Adipocyte (in vitro differentiated cells): ENCODE measurements around the gene GIN1.
"Not testable (repeated sequence)": the region's sequence is repeated elsewhere in the genome, so short reads cannot be mapped to it uniquely, and the experiment has no call there.

Source experiments
- DNase-seq: peaks from one replicate; pipeline ENCODE4 v3.0.0-alpha.2; 2015; ENCODE audit warnings: low read depth
- H3K27me3 ChIP-seq: replicated peaks from 2 replicates; pipeline ENCODE4 v1.7.0; 2013; ENCODE audit warnings: mild to moderate bottlenecking, low read length, moderate library complexity; ENCODE audit not compliant: control insufficient read depth, insufficient read depth
- H3K36me3 ChIP-seq: 2 replicates; pipeline ENCODE4 v1.7.0; 2013; ENCODE audit warnings: low read length, mild to moderate bottlenecking, moderate library complexity; ENCODE audit not compliant: control insufficient read depth, insufficient read depth, severe bottlenecking
- H3K4me1 ChIP-seq: 2 replicates; pipeline ENCODE4 v1.7.0; 2013; ENCODE audit warnings: mild to moderate bottlenecking, low read length, moderate library complexity; ENCODE audit not compliant: control insufficient read depth, insufficient read depth
- H3K4me3 ChIP-seq: 2 replicates; pipeline ENCODE4 v1.7.0; 2013; ENCODE audit warnings: mild to moderate bottlenecking, low read length, moderate library complexity
- H3K9ac ChIP-seq: 2 replicates; pipeline ENCODE4 v1.7.0; 2013; ENCODE audit warnings: mild to moderate bottlenecking, low read length, moderate library complexity
- H3K9me3 ChIP-seq: 2 replicates; pipeline ENCODE4 v1.7.0; 2013; ENCODE audit warnings: mild to moderate bottlenecking, low read length, moderate library complexity; ENCODE audit not compliant: control insufficient read depth

The GIN1 gene

DNA sequence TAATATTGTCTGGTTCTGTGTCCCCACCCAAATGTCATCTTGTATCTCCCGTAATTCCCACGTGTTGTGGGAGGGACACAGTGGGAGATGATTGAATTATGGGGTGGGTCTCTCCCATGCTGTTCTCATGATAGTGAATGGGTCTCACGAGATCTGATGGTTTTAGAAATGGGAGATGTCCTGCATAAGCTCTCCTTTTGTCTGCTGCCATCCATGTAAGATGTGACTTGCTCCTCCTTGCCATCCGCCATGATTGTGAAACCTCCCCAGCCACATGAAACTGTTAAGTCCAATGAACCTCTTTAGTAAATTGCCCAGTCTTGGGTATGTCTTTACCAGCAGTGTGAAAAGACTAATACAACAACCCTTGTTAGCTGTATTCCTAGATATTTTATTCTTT, 44.5 kb downstream of the GIN1 start:
- Histone ChIP-seq H3K27me3 (no peaks in the 10 kb centered on the region), H3K36me3 (no peaks in the 10 kb centered on the region), H3K4me1 (no peaks in the 10 kb centered on the region), H3K9ac (no peak overlapping the region), H3K9me3 (peaks cover 62% of the 10 kb centered on the region), H3K4me3 (no peak overlapping the region)
- DNase-seq = no peak

DNA sequence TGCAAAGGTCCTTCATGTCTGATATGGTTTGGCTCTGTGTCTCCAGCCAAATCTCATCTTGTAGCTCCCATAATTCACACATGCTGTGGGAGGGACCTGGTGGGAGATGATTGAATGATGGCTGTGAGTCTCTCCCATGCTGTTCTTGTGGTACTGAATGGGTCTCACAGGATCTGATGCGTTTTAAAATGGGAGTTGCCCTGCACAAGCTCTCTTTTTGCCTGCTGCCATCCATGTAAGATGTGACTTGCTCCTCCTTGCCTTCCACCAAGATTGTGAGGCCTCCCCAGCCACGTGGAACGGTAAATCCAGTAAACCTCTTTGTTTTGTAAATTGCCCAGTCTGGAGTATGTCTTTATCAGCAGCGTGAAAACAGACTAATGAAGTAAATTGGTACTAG, 46.4 kb downstream of the GIN1 start:
- not testable (repeated sequence) for H3K36me3 ChIP-seq, H3K27me3 ChIP-seq
- H3K9me3 ChIP-seq = peaks cover 47% of the 10 kb centered on the region

DNA sequence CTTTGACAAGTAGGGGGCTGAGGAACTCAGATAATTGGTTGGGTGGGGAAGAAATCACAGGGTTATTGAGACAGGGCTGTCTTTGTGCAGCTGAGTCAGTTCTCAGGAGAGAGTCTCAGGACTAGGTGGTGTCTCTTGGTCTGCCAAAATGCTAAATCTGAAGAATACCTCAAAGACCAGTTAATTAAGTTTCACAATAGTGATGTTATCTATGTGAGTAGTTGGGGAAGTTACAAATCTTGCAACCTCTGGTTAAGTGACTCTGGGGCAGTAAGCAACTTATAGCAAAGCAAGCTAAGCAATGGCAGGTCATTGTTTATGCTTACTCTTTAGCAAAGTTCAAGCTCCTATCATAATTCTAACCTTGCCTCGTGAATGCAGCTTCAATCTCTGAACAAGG, 53.6 kb downstream of the GIN1 start:
- Histone ChIP-seq H3K9me3 (no peaks in the 10 kb centered on the region), H3K36me3 (no peaks in the 10 kb centered on the region), H3K4me3 (no peak overlapping the region), H3K9ac (no peak overlapping the region), H3K4me1 (no peaks in the 10 kb centered on the region), H3K27me3 (no peaks in the 10 kb centered on the region)
- peak; percentile 15 for DNase-seq

More for the DNA sequence above, 46.4 kb downstream of the GIN1 start:
- H3K4me1 ChIP-seq, DNase-seq, H3K4me3 ChIP-seq, H3K9ac ChIP-seq: not testable (repeated sequence)

DNA sequence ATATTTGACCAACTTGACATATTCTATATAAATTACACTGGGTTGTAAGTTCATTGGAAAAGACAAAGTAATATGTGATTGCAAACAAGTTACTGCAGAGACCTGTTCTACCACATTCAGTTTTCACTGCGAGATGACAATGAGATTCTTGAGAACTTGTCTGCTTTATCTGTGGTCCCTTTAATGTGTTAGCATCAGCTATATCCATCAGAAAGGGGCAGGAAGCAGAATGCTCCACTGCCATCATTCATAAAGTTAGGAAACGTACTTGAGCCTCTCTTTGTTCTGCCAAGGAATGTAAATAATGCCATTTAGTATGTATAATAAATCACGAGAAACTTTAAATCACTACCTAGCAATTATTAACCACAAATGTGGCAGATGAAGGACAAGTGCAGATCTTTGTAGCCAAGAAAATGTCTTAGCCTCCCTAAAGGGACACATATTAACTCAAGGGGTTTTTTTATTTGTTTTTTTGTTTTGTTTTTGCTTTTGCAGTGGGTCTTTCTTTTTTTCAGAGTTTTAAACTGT, 59.4 kb downstream of the GIN1 start:
- no peak overlapping the region for H3K4me3 ChIP-seq
- no peak overlapping the region for H3K9ac ChIP-seq
- H3K27me3 ChIP-seq = no peaks in the 10 kb centered on the region
- no peaks in the 10 kb centered on the region for H3K4me1 ChIP-seq
- no peaks in the 10 kb centered on the region for H3K36me3 ChIP-seq
- no peak for DNase-seq
- H3K9me3 ChIP-seq = no peaks in the 10 kb centered on the region

DNA sequence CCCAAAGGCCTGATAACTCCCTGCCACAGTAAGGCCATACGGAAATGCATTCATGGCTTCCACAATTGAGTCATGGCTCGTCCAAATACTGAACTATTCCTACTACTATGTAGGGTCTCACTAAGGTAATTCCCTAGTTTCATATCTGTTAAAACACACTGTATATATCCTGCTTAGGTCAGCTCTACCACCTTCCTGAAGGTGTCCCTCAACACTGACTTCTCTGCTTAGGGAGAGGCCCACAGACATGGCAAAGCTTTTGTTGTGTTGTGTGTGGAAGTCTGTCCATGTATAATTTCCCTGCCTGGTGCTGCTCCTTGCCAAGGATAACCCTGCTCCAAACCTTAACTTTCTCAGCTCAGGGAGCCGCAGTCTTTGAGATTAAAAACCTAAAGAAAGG, 60.4 kb downstream of the GIN1 start:
- DNase-seq = no peak
- Histone ChIP-seq H3K9me3 (no peaks in the 10 kb centered on the region), H3K9ac (no peak overlapping the region), H3K4me3 (no peak overlapping the region), H3K4me1 (no peaks in the 10 kb centered on the region), H3K36me3 (no peaks in the 10 kb centered on the region), H3K27me3 (no peaks in the 10 kb centered on the region)

DNA sequence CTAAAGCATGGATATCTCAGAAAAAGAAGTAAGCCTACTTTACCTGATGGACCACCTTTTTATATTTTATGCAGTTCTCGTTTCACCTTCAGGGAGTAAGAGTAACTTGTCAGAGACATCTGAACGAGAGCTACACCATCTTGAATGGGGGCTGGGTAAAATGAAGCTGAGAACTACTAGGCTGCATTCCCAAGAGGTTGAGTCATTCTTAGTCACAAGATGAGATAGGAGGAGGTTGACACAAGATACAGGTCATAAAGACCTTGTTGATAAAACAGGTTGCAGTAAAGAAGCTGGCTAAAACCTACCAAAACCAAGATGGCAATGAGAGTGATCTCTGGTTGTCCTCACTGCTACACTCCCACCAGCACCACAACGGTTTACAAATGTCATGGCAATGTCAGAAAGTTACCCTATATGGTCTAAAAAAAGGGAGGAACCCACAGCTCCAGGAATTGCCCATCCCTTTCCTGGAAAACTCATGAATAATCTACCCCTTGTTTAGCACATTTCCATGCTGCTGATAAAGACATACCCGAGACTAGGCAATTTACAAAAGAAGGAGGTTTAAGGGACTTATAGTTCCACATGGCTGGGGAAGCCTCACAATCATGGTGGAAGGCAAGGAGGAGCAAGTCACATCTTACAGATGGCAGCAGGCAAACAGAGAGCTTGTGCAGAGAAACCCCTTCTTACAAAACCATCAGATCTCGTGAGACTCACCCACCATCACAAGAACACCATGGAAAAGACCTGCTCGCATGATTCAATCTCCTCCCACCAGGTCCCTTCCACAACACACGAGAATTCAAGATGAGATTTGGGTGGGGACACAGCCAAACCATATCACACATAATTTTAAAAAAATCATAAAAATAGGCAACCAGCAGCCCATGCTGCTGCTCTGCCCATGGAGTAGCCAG, 62.5 kb downstream of the GIN1 start:
- Histone ChIP-seq H3K9me3 (no peaks in the 10 kb centered on the region), H3K4me3 (no peak overlapping the region), H3K9ac (no peak overlapping the region), H3K4me1 (no peaks in the 10 kb centered on the region), H3K27me3 (no peaks in the 10 kb centered on the region), H3K36me3 (no peaks in the 10 kb centered on the region)
- no peak for DNase-seq

DNA sequence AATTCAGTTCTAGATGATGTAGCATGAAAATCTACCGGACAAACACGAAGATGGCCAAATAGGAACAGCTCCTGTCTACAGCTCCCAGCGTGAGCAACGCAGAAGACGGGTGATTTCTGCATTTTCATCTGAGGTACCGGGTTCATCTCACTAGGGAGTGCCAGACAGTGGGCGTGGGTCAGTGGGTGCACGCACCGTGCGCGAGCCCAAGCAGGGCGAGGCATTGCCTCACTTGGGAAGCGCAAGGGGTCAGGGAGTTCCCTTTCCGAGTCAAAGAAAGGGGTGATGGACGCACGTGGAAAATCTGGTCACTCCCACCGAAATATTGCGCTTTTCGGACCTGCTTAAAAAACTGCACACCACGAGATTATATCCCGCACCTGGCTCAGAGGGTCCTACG, 73.2 kb downstream of the GIN1 start:
- H3K4me3 ChIP-seq, H3K9ac ChIP-seq, DNase-seq, H3K4me1 ChIP-seq, H3K9me3 ChIP-seq, H3K27me3 ChIP-seq, H3K36me3 ChIP-seq: not testable (repeated sequence)

DNA sequence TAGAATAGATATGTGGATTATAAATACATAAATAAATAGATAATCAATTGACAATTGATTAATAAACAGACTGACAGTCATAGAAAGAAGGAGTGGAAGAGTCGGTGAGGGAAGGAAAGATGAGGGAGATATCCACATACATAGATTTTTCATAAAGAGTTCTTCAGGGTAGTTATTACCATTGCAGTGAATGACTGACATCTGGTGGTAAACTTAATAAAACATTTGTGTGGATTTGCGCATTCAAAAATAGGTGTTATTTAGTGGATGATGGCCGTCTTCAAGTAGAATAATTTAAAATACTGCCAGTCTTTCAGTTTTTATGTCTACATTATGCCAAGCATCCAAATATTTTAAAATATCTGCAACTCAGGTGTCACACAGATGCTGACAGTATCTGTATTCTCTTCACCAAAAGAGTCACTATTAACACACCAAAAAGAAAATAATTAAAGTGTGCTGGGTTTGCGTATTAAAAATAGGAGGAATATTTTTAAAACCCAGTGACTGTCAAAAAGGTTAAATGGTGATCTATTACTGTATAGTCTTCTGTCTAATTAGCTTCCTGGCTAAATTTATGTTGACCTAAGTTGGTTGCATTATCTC, 78.8 kb downstream of the GIN1 start:
- no peaks in the 10 kb centered on the region for H3K9me3 ChIP-seq
- H3K4me3 ChIP-seq = no peak overlapping the region
- no peaks in the 10 kb centered on the region for H3K27me3 ChIP-seq
- no peak overlapping the region for H3K9ac ChIP-seq
- no peaks in the 10 kb centered on the region for H3K36me3 ChIP-seq
- peaks cover 6% of the 10 kb centered on the region for H3K4me1 ChIP-seq
- DNase-seq = peak; percentile 75

DNA sequence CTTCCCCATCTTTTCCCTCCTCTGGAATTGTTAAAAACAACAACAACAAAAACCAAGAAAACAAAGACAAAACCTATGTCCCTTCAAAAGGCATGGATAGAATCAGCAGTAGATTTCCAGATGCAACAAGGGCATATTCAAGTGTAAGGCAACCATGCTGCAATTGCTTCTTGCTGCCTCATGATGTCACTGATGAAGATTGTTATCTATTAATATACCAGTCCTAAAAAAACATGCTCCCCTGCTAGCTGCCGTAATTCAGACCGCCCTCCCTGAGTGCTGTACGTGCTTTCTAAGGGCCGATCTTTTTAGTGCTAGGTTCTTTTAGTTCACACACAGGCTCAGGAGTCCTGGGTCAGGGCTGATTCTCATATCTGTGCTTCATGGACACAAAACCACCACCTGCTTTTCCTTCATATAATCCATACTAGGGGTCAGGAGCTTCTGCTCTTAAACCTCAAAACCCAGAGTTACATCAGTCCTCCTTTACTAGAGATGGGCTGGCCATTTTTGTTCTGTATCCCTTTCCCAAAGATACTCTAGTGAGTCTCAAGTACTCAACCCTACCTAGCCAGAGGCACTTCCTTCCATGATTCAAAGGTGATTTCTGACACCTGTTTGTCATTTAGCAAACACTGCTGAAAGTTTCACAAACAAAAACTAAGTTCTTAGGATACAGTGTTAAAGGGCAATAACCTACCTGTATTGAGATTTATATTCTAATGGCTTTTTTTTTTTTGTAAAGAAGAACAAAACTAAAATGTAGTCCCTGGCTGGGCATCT, 82.1 kb downstream of the GIN1 start:
- H3K27me3 ChIP-seq = no peaks in the 10 kb centered on the region
- DNase-seq = no peak
- H3K4me3 ChIP-seq = no peak overlapping the region
- H3K4me1 ChIP-seq = peaks cover 14% of the 10 kb centered on the region
- H3K36me3 ChIP-seq = peaks cover 2% of the 10 kb centered on the region
- no peaks in the 10 kb centered on the region for H3K9me3 ChIP-seq
- H3K9ac ChIP-seq = no peak overlapping the region

DNA sequence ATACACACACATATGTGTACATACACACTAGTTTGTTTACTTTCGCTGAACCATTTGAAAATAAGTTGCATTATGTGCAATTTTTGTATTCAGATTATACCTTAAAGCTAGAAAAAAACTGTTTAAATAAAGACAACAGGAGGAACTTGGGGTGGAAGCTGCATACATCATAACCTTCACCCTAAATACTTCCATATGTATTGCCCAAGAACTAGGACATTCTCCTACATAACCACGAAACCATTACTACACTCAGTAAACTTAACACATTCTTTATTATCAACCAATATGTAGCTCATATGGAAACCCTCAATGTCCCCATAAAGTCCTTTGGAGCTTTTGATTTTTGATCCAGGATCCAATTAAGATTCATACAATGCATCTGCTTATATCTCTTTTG, 83.3 kb downstream of the GIN1 start:
- H3K36me3 ChIP-seq = peaks cover 11% of the 10 kb centered on the region
- DNase-seq = peak; percentile 17
- no peak overlapping the region for H3K4me3 ChIP-seq
- H3K27me3 ChIP-seq = no peaks in the 10 kb centered on the region
- no peaks in the 10 kb centered on the region for H3K9me3 ChIP-seq
- peaks cover 14% of the 10 kb centered on the region for H3K4me1 ChIP-seq
- H3K9ac ChIP-seq = no peak overlapping the region
